Activated T-helper 2 cell treated with anti-CD3 and anti-CD28 coated beads, Interferon-gamma antibody, Interleukin-2, Interleukin-4, amounts not matched to agents 10 μg/mL and 5 μg/mL and 100 μg/mL, durations not matched to agents 14 hours and 24 hours and 36 hours (primary cell): ENCODE measurements around the gene C9orf152. TPM values are rescaled to one million over a fixed set of nuclear protein-coding genes. Genes with fewer than 3 reads are reported as not detected.

Experiments used
- DNase-seq: peaks from one replicate; pipeline ENCODE4 v3.0.0; 2021; ENCODE audit warnings: low spot score
- H3K27ac Mint-ChIP-seq: one replicate; pipeline ENCODE4 v1.8.0; 2021; ENCODE audit warnings: mixed read lengths
- H3K27me3 Mint-ChIP-seq: one replicate; pipeline ENCODE4 v1.8.0; 2021; ENCODE audit warnings: low read depth, mixed read lengths
- H3K36me3 Mint-ChIP-seq: one replicate; pipeline ENCODE4 v1.8.0; 2021; ENCODE audit warnings: low read depth, mixed read lengths
- H3K4me1 Mint-ChIP-seq: one replicate; pipeline ENCODE4 v1.8.0; 2021; ENCODE audit warnings: low read depth, mixed read lengths
- H3K4me3 Mint-ChIP-seq: one replicate; pipeline ENCODE4 v1.8.0; 2021; ENCODE audit warnings: low read depth, mild to moderate bottlenecking, moderate library complexity, mixed read lengths
- H3K9me3 Mint-ChIP-seq: one replicate; pipeline ENCODE4 v1.8.0; 2021; ENCODE audit warnings: mixed read lengths
- intact Hi-C: fragments of 100-400 bp; cut with micrococcal nuclease; formaldehyde crosslinking; loops from one replicate; pipeline ENCODE4 v1.15.1; 2023
- total RNA-seq: library from RNA; stranded (reverse); gene quantifications from 2 replicates; pipeline ENCODE4 v1.2.3, GENCODE V29; 2022

C9orf152 gene
- total RNA-seq, 1 donor from 2014 or later: not detected

DNA sequence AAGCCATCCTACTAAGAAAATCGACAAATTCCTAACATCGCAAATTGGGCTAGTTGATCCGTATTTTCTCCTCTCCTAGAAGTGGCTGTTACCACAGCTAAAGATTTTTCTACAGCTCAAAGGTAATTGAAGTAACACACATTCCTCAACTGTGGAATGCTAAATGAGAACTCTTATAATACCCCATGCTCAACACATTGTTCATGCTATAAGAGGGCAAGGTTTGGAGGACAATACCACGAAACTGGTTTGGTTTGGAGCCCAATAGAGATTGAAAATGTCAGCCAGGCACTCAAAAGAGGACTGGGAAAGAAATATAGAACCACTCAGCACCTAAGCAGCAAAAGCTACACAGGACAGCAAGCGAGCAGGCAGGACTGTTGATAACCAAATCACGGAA, 38.3 kb upstream of the C9orf152 start:
- Mint-ChIP-seq H3K27ac (no peak overlapping the region), H3K4me1 (peaks cover 14% of the 10 kb centered on the region), H3K9me3 (no peaks in the 10 kb centered on the region), H3K27me3 (no peaks in the 10 kb centered on the region), H3K4me3 (no peak overlapping the region), H3K36me3 (peaks cover 69% of the 10 kb centered on the region)
- DNase-seq: no peak
- intact Hi-C loops: no loop called here

GRCh38 chr9:110244616-110245015, 36.7 kb upstream of the C9orf152 start:
- no peak overlapping the region for H3K4me3 Mint-ChIP-seq
- H3K27ac Mint-ChIP-seq: no peak overlapping the region
- H3K27me3 Mint-ChIP-seq: no peaks in the 10 kb centered on the region
- no peak for DNase-seq
- H3K9me3 Mint-ChIP-seq: no peaks in the 10 kb centered on the region
- intact Hi-C loops: no loop called here
- H3K36me3 Mint-ChIP-seq: peaks cover 54% of the 10 kb centered on the region
- peaks cover 7% of the 10 kb centered on the region for H3K4me1 Mint-ChIP-seq

- no peak for DNase-seq
- Mint-ChIP-seq H3K36me3 (peaks cover 33% of the 10 kb centered on the region), H3K4me3 (no peak overlapping the region), H3K27ac (no peak overlapping the region), H3K27me3 (no peaks in the 10 kb centered on the region), H3K4me1 (no peaks in the 10 kb centered on the region), H3K9me3 (no peaks in the 10 kb centered on the region)
- intact Hi-C loops: no loop called here
Observed at GRCh38 chr9:110241858-110242321, 33.9 kb upstream of the C9orf152 start.

- no peaks in the 10 kb centered on the region for H3K4me1 Mint-ChIP-seq
- peaks cover 3% of the 10 kb centered on the region for H3K9me3 Mint-ChIP-seq
- peaks cover 2% of the 10 kb centered on the region for H3K27me3 Mint-ChIP-seq
- DNase-seq: no peak
- intact Hi-C loops: no loop called here
- H3K27ac Mint-ChIP-seq: no peak overlapping the region
- H3K4me3 Mint-ChIP-seq: no peak overlapping the region
- peaks cover 28% of the 10 kb centered on the region for H3K36me3 Mint-ChIP-seq
Observed at GRCh38 chr9:110241260-110241857, 33.4 kb upstream of the C9orf152 start.

DNA sequence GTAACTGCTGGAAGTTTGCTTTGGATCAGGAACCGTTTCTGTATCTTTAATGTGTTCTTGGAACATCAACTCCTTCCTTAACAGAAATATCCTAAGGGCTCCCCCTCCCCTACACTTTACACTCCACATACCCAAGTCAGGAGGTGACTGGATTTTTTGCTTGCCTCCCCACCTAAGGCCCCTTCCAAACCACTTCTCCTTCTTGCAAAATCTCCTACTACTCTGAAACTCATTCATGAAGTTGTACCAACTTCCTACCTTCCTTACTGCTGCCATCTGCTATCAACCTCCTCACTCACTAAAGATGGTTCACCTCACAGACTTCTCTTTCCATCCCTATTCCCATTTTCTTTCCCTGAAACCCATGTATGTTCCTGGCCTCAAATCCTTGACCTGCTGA, 32.2 kb upstream of the C9orf152 start:
- H3K4me3 Mint-ChIP-seq: no peak overlapping the region
- peaks cover 2% of the 10 kb centered on the region for H3K27me3 Mint-ChIP-seq
- DNase-seq: no peak
- peaks cover 22% of the 10 kb centered on the region for H3K36me3 Mint-ChIP-seq
- no peak overlapping the region for H3K27ac Mint-ChIP-seq
- H3K4me1 Mint-ChIP-seq: no peaks in the 10 kb centered on the region
- peaks cover 3% of the 10 kb centered on the region for H3K9me3 Mint-ChIP-seq
- intact Hi-C loops: no loop called here

DNA sequence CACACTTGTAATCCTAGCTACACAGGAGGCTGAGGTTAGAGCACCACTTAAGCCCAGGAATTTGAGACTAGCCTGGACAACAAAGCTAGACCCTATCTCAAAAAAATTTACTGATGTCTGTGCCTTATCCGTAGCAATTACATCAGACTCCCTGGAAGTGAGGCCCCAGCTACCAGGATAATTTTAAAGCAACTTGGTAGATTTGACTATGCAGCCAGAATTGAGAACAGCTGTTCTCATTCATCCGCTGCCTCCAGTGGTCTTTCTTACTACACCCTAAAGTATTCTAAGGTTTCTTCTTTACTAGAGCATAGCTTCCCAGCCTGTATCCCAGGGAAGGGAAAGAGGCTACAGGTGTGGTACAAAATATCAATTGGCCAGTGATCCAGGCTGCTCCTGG, 20.4 kb upstream of the C9orf152 start:
- Mint-ChIP-seq H3K36me3 (no peaks in the 10 kb centered on the region), H3K27me3 (peaks cover 33% of the 10 kb centered on the region), H3K9me3 (no peaks in the 10 kb centered on the region), H3K27ac (no peak overlapping the region), H3K4me3 (no peak overlapping the region), H3K4me1 (no peaks in the 10 kb centered on the region)
- intact Hi-C loops: no loop called here
- DNase-seq: no peak

- no peaks in the 10 kb centered on the region for H3K4me1 Mint-ChIP-seq
- DNase-seq: no peak
- no peak overlapping the region for H3K4me3 Mint-ChIP-seq
- H3K9me3 Mint-ChIP-seq: no peaks in the 10 kb centered on the region
- H3K36me3 Mint-ChIP-seq: no peaks in the 10 kb centered on the region
- peaks cover 48% of the 10 kb centered on the region for H3K27me3 Mint-ChIP-seq
- intact Hi-C loops: no loop called here
- no peak overlapping the region for H3K27ac Mint-ChIP-seq
Observed at GRCh38 chr9:110224583-110224982, 16.6 kb upstream of the C9orf152 start.

DNA sequence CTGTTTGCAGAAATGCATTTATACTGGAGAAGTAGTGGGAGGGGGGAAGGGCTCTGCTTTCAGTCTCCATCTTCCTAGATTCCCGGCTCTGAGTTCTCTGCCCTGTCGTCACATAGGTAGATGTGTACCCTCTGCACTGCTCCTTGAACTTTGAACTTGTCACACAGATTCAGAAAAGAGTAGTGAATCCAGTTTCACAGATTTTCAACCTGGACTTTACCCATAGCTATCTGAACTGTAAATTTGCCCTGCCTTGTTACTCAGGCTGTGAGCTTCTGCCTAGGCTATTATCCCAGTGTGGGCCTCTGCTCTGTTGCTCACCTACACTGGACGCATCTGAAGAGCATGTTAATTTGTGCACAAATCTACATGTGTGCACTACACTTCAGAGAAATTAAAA, 12.8 kb upstream of the C9orf152 start:
- Mint-ChIP-seq H3K4me3 (no peak overlapping the region), H3K27me3 (peaks cover 60% of the 10 kb centered on the region), H3K27ac (no peak overlapping the region), H3K36me3 (no peaks in the 10 kb centered on the region), H3K9me3 (no peaks in the 10 kb centered on the region), H3K4me1 (peaks cover 3% of the 10 kb centered on the region)
- no peak for DNase-seq
- intact Hi-C loops: no loop called here

DNA sequence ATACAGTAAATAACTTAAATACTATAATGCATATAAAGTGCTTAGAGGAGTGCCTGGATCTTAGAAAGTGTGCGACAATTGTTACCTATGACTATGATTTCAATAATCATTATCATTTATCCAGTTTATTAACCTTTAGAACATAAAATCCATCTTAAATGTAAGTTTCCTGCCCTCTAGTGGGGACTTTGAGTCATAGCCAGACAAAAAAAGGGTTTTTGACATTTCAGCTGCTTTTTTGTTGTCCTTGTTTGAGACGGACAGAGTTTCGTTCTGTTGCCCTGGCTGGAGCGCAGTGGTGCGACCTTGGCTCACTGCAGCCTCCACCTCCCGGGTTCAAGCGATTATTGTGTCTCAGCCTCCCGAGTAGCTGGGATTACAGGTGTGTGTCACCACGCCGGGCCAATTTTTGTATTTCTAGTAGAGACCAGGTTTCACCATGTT, 9.7 kb upstream of the C9orf152 start:
- Mint-ChIP-seq H3K27me3 (peaks cover 37% of the 10 kb centered on the region), H3K27ac (no peak overlapping the region), H3K4me1 (peaks cover 6% of the 10 kb centered on the region), H3K36me3 (no peaks in the 10 kb centered on the region), H3K9me3 (no peaks in the 10 kb centered on the region), H3K4me3 (no peak overlapping the region)
- intact Hi-C loops: loop anchor here (1.0 to 5.0 kb wide), 3 partner anchors 34 to 643 kb away; no protein-coding TSS in a partner anchor
- no peak for DNase-seq

DNA sequence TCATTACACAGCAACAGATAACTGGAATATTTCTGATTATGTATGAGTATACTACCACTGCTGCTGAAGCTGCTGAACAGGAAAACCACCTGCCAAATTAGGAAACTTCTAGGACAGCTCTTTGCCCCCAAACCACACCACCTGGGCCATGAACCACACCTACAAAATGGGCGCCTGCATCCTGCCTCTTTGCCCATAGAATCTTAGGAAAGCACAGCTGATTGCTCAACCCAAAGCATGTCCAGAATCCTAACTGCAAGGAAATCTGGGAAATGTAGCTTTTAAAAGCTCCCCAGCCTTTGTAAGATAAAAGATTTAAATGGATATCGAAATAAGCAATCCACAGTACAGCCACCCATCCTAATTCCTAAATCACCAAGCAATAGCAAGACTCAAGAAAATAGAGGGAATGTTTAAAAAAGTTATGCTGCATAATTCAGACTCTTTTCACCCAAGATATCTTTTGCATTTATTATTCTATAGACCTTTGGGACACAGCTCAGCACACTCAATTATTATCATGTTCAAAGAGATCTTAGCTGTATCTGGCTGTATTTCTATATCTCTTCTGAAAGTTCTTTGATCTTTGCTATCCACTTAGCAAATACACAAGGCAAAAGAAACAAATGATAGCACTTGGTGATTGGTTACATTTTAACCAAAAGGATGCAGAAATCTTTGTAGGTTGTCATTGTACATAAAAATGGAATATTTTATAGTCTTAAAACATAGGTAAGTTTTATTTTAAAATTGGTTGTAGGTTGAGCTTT, 6.8 kb upstream of the C9orf152 start:
- intact Hi-C loops: loop anchor here (5.0 kb wide), 1 partner anchor 312 kb away; no protein-coding TSS in a partner anchor
- Mint-ChIP-seq H3K4me1 (peaks cover 6% of the 10 kb centered on the region), H3K27me3 (peaks cover 34% of the 10 kb centered on the region), H3K27ac (no peak overlapping the region), H3K36me3 (no peaks in the 10 kb centered on the region), H3K4me3 (no peak overlapping the region), H3K9me3 (no peaks in the 10 kb centered on the region)
- DNase-seq: no peak

GRCh38 chr9:110214090-110214489, 6.1 kb upstream of the C9orf152 start:
- H3K9me3 Mint-ChIP-seq: no peaks in the 10 kb centered on the region
- H3K27ac Mint-ChIP-seq: no peak overlapping the region
- DNase-seq: no peak
- intact Hi-C loops: no loop called here
- H3K4me1 Mint-ChIP-seq: peaks cover 6% of the 10 kb centered on the region
- no peaks in the 10 kb centered on the region for H3K36me3 Mint-ChIP-seq
- H3K27me3 Mint-ChIP-seq: peaks cover 35% of the 10 kb centered on the region
- H3K4me3 Mint-ChIP-seq: no peak overlapping the region

DNA sequence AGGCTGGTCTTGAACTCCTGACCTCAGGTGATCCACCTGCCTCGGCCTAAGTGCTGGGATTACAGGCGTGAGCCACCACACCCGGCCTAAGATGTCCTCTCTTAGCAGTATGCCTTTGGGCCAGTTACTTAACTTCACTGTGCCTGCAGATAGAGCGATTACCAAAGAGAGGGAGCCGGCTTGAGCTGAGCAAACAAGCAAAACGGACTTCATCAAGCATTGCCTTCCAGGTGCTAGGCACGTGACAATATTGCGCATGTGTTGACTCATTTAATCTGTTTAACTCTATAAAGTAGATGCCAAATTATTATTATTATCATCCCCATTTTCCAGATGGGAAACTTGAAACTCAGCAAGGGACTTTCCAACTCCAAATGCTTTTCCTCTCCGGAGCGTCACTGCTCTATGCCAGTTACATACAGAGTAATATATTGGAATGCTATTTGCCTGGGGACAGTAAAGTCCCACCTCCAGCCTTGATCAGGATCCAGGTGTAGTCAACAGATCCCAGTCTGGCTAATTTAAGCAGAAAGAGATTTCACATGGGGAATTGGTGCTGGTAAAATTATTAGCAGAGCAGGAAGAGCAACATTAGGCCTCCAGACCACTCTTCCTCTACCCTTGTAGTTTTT, 5.6 kb upstream of the C9orf152 start:
- intact Hi-C loops: no loop called here
- Mint-ChIP-seq H3K27me3 (peaks cover 35% of the 10 kb centered on the region), H3K36me3 (no peaks in the 10 kb centered on the region), H3K27ac (no peak overlapping the region), H3K9me3 (no peaks in the 10 kb centered on the region), H3K4me3 (no peak overlapping the region), H3K4me1 (peaks cover 6% of the 10 kb centered on the region)
- DNase-seq: no peak

DNA sequence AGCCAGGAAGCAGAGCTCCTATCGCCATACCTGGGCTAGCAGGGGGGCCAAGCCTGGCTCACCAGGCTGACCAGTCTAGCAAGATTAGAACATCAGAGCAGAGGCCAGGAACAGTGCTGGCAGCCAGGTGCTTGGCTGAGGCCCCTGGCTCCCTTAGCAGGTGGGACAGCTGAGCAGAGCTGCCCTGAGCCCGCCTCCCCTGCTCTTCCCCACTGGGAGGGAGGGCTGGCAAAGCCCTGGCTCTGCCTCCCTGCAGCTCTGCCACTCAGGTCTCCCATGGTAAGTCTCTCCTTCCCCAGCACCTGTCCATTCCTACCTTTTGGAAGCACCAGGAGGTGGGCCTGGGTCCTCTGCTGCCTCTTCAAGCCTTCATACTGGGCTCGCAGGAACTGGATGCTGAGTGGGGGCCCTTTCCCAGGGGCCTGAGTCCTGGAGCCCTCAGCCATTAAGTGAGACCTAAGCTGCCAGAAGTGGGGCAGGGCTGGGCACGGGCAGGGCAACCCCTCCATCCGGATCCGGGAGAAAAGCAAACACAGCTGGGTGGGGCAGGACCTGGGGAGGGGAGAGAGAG, 803 bp downstream of the C9orf152 start:
- no peak for DNase-seq
- no peaks in the 10 kb centered on the region for H3K36me3 Mint-ChIP-seq
- intact Hi-C loops: no loop called here
- H3K27ac Mint-ChIP-seq: no peak overlapping the region
- H3K4me3 Mint-ChIP-seq: no peak overlapping the region
- H3K9me3 Mint-ChIP-seq: no peaks in the 10 kb centered on the region
- H3K4me1 Mint-ChIP-seq: no peaks in the 10 kb centered on the region
- peaks cover 44% of the 10 kb centered on the region for H3K27me3 Mint-ChIP-seq
